Measurements from ENCODE around the gene EPHA4.

GRCh38 chr2:221439761-221440479, 132.2 kb downstream of the EPHA4 start:
- TF ChIP-seq CTCF (IDR thresholded peaks at IDR 0.05; ENCODE audit: low read depth, low read length): no peak
- TF ChIP-seq EZH2phosphoT487 (IDR thresholded peaks at IDR 0.05; ENCODE audit: low read depth): no peak
